GM18870 (cell line): ENCODE measurements around the gene GOLGA6L7.
A peak's percentile ranks its signal among the peaks of the same experiment; 100 is the strongest.
"Not testable (repeated sequence)": the region's sequence is repeated elsewhere in the genome, so short reads cannot be mapped to it uniquely, and the experiment has no call there.

Source experiments
- ATAC-seq: cut with Tn5 transposase; IDR thresholded peaks from one replicate; pipeline ENCODE4 v1.9.1; 2021; ENCODE audit warnings: moderate library complexity; ENCODE audit not compliant: unreplicated experiment

The GOLGA6L7 gene

GRCh38 chr15:28884151-28884940, 35.9 kb upstream of the GOLGA6L7 start:
- ATAC-seq = no peak

DNA sequence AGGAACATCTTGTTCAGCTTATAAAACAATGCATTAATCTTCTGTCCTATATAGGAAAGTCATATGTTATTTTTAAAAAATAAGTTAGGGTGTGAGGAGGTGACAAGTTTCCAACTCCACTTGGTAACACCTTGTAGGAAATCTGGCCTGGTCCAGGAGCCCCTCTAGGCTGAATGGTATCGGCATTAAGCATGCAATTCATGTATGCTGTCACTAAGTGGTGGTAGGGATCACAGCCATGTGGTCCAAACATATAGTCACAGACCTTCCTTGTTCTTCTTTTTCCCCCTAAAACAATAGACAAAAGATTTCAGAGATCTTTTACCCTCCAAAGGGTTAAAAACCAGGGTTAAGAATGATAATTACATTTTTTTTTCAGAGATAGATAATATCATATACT, 33.2 kb upstream of the GOLGA6L7 start:
- no peak for ATAC-seq

- ATAC-seq = no peak
These were observed 32.7 kb upstream of the GOLGA6L7 start for GRCh38 chr15:28881170-28881569.

DNA sequence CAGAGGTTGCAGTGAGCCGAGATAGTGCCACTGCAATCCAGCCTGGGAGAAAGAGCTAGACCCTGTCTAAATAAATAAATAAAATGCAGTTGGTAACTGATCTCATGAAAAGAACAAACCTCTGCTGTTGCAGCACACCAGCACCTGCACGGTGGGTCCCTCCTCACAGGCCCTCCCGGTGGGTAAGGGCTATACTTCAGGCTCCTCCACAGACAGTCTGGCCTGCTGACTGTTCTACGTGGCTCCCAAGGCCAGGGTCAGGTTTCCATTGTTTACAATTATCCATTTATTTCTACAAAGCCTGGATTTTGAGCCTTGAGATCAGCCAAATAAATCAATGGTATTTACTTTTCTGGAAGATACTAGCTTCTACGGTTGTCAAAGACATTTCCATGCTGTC, 32.2 kb upstream of the GOLGA6L7 start:
- ATAC-seq = no peak

DNA sequence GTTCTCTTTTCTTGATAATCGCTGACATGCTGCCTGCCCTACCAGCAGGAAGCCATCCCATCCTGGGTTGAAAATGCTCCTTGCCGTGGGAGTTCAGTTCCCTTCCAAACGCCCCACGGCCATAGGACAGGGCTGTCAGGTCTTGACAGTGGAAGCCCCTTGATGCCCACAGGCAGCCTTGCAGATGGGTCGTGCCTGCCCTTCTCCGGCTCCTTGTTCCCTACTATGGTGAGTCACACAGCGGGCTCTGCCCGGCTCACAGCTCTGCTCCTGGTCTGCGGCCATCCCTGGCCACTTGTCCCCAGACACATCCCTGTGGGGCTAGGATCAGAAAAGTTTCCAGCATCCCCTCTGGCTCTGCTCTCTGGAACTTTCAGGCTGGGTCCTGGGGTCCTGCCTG, 31.1 kb upstream of the GOLGA6L7 start:
- ATAC-seq = no peak

DNA sequence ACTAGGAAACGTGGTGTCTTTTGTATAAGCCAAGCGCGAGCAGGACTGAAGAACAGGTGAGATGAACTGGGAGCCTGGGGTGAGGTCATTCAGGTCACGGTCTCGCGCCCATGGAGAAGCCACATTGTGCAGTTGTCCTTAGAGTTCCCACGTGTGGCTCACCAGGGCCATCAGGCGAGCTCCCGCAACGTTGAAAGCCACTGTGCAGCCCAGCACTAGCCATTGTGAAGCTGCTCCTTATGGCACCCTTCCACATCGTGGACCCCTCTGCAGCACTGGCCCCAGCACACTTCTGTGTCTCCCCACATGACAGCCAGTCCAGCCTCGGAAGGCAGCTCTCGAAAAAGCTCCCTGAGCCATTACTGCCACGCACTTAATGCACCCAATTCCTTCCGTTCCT, 29.8 kb upstream of the GOLGA6L7 start:
- no peak for ATAC-seq

GRCh38 chr15:28876845-28877185, 28.4 kb upstream of the GOLGA6L7 start:
- no peak for ATAC-seq

DNA sequence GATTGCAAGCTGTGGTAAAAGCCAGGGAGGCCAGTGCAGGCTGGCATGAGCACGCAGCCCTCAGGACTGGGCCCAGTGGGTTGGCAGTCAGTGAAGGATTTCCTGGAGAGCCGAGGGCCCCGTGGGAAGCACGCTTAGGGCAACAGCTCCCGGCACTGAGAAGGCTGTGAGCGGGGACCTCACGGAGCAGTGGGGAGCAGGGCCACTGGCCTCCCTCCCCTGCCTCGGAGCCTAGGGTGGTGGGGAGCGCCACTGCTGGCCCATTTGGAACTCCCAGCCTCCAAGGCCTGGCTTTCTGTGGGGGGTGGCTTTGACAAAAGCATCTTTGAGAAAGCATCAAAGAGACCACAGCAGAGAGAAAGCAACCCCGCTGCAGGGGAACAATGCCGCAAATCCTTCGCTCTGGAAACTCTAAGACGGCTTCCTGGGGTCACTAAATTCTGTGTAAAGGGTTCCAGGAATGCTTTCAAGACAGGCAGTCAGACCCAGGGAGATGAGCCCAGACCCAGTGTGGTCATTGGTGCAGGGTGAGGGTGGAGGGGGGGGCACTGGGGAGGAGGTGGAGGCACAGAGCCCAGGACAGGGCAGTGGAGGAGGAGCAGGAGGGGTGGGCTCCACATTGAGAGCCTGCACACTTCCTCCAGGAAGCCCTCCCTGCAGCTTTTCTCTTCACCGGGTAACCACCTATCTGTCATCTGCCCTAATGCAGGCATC, 27.8 kb upstream of the GOLGA6L7 start:
- ATAC-seq = no peak

DNA sequence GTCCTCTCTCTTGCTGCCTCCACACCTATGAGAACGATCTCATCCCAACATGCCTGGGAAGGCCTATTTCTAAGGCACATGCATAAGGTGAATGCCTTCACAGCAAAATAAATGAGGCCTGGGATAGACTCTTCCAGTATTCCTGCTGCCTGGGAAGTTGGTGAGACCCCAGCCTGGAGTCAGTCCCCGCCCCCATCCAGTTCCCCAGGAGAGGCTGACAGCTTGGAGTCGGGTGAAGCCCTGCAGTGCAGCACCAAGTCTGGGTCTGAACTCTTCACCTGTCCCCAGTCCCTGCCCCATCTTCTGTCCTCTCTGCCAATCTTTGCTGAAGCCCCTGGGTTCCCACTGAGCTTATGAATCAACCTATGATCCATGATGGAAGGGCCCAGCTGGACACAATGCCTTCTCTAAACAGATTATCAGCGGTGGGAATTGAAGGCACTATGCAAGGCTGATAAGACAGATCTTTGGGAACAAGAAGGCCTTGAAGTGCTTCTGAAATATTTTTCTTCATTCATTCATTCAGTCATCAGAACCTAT, 27.1 kb upstream of the GOLGA6L7 start:
- ATAC-seq = no peak

- no peak for ATAC-seq
These were observed 25.2 kb upstream of the GOLGA6L7 start for GRCh38 chr15:28873585-28874190.

GRCh38 chr15:28873006-28873405, 24.6 kb upstream of the GOLGA6L7 start:
- no peak for ATAC-seq

DNA sequence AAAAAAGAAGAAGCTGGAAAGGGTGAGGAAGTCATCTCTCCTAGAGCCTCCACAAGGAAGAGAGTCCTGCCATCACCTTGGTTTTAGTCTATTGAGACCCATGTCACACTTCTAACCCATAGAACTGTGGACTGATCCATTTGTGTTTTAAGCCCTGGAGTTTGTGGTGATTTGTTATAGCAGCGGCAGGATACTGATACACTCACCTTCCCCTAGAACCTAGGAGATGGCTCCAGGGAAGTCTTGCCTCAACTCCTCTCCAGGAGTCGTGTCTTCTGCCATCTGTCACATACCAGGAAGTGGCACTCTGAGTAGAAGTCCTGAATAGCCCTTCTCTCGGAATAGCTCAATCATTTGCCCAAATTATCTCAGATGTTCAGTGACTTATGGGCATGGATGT, 22.7 kb upstream of the GOLGA6L7 start:
- no peak for ATAC-seq

GRCh38 chr15:28868744-28869345, 20.4 kb upstream of the GOLGA6L7 start:
- no peak for ATAC-seq

- ATAC-seq = not testable (repeated sequence)
These were observed 13.3 kb upstream of the GOLGA6L7 start for GRCh38 chr15:28861589-28862293.

- no peak for ATAC-seq
These were observed 12.6 kb upstream of the GOLGA6L7 start for GRCh38 chr15:28861031-28861534.

- ATAC-seq = not testable (repeated sequence)
These were observed 6.1 kb upstream of the GOLGA6L7 start for GRCh38 chr15:28854578-28854977.

GRCh38 chr15:28853654-28854053, 5.2 kb upstream of the GOLGA6L7 start:
- ATAC-seq = not testable (repeated sequence)

DNA sequence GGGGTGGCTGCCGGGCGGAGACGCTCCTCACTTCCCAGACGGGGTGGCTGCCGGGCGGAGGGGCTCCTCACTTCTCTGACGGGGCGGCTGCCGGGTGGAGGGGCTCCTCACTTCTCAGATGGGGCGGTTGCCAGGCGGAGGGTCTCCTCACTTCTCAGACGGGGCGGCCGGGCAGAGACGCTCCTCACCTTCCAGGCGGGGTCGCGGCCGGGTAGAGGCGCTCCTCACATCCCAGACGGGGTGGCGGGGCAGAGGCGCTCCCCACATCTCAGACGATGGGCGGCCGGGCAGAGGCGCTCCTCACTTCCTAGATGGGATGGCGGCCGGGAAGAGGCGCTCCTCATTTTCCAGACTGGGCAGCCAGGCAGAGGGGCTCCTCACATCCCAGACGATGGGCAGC, 1.3 kb upstream of the GOLGA6L7 start:
- not testable (repeated sequence) for ATAC-seq

GRCh38 chr15:28849271-28849670, 827 bp upstream of the GOLGA6L7 start:
- not testable (repeated sequence) for ATAC-seq

GRCh38 chr15:28847959-28848358, 485 bp downstream of the GOLGA6L7 start:
- not testable (repeated sequence) for ATAC-seq

- ATAC-seq = peak; percentile 97
These were observed 1.2 kb downstream of the GOLGA6L7 start for GRCh38 chr15:28847247-28847646.
